ENCODE data around the gene NOBOX.

Gene NOBOX

GRCh38 chr7:144414815-144415214 is 11.3 kb upstream of the NOBOX start:
- no peaks in the 10 kb centered on the region for H3K4me1 ChIP-seq (ENCODE audit: control insufficient read depth, insufficient read depth, low read length)

GRCh38 chr7:144410441-144410840 is 6.9 kb upstream of the NOBOX start:
- Histone ChIP-seq H3K27me3 (ENCODE audit: control insufficient read depth, insufficient read depth, low read length) (peaks cover 3% of the 10 kb centered on the region), H3K9me3 (replicated peaks; ENCODE audit: low read length) (no peaks in the 10 kb centered on the region), H3K4me1 (ENCODE audit: control insufficient read depth, insufficient read depth, low read length) (no peaks in the 10 kb centered on the region), H3K4me2 (ENCODE audit: low read length) (no peak overlapping the region), H3K9ac (ENCODE audit: low read depth, low read length) (no peak overlapping the region), H3K36me3 (ENCODE audit: insufficient read depth, low read length) (no peaks in the 10 kb centered on the region), H3K4me3 (ENCODE audit: low read length) (no peak overlapping the region)

More at GRCh38 chr7:144414815-144415214, 11.3 kb upstream of the NOBOX start:
- no peak overlapping the region for H3K4me2 ChIP-seq (ENCODE audit: low read length)
- peaks cover 2% of the 10 kb centered on the region for H3K27me3 ChIP-seq (ENCODE audit: control insufficient read depth, insufficient read depth, low read length)
- H3K36me3 ChIP-seq (ENCODE audit: insufficient read depth, low read length): no peaks in the 10 kb centered on the region
- no peak overlapping the region for H3K9ac ChIP-seq (ENCODE audit: low read depth, low read length)
- H3K9me3 ChIP-seq (replicated peaks; ENCODE audit: low read length): no peaks in the 10 kb centered on the region
- no peak overlapping the region for H3K4me3 ChIP-seq (ENCODE audit: low read length)

GRCh38 chr7:144408121-144408520 is 4.6 kb upstream of the NOBOX start:
- Histone ChIP-seq H3K36me3 (ENCODE audit: insufficient read depth, low read length) (no peaks in the 10 kb centered on the region), H3K4me3 (ENCODE audit: low read length) (no peak overlapping the region), H3K9me3 (replicated peaks; ENCODE audit: low read length) (no peaks in the 10 kb centered on the region), H3K9ac (ENCODE audit: low read depth, low read length) (no peak overlapping the region), H3K27me3 (ENCODE audit: control insufficient read depth, insufficient read depth, low read length) (peaks cover 3% of the 10 kb centered on the region), H3K4me1 (ENCODE audit: control insufficient read depth, insufficient read depth, low read length) (no peaks in the 10 kb centered on the region), H3K4me2 (ENCODE audit: low read length) (no peak overlapping the region)

- H3K9ac ChIP-seq (ENCODE audit: low read depth, low read length): no peak overlapping the region
- H3K36me3 ChIP-seq (ENCODE audit: insufficient read depth, low read length): no peaks in the 10 kb centered on the region
- H3K4me2 ChIP-seq (ENCODE audit: low read length): no peak overlapping the region
- H3K9me3 ChIP-seq (replicated peaks; ENCODE audit: low read length): no peaks in the 10 kb centered on the region
- H3K27me3 ChIP-seq (ENCODE audit: control insufficient read depth, insufficient read depth, low read length): peaks cover 3% of the 10 kb centered on the region
- no peaks in the 10 kb centered on the region for H3K4me1 ChIP-seq (ENCODE audit: control insufficient read depth, insufficient read depth, low read length)
- no peak overlapping the region for H3K4me3 ChIP-seq (ENCODE audit: low read length)
Observed at GRCh38 chr7:144407266-144407931, 3.9 kb upstream of the NOBOX start.

GRCh38 chr7:144404946-144405345 is 1.5 kb upstream of the NOBOX start:
- no peaks in the 10 kb centered on the region for H3K9me3 ChIP-seq (replicated peaks; ENCODE audit: low read length)

GRCh38 chr7:144403102-144403501 is 391 bp downstream of the NOBOX start:
- Histone ChIP-seq H3K4me2 (ENCODE audit: low read length) (no peak overlapping the region), H3K9ac (ENCODE audit: low read depth, low read length) (no peak overlapping the region), H3K4me1 (ENCODE audit: control insufficient read depth, insufficient read depth, low read length) (no peaks in the 10 kb centered on the region)

More at GRCh38 chr7:144404946-144405345, 1.5 kb upstream of the NOBOX start:
- Histone ChIP-seq H3K4me2 (ENCODE audit: low read length) (no peak overlapping the region), H3K27me3 (ENCODE audit: control insufficient read depth, insufficient read depth, low read length) (peaks cover 2% of the 10 kb centered on the region), H3K4me1 (ENCODE audit: control insufficient read depth, insufficient read depth, low read length) (no peaks in the 10 kb centered on the region), H3K9ac (ENCODE audit: low read depth, low read length) (no peak overlapping the region), H3K36me3 (ENCODE audit: insufficient read depth, low read length) (no peaks in the 10 kb centered on the region), H3K4me3 (ENCODE audit: low read length) (no peak overlapping the region)

GRCh38 chr7:144401490-144401889 is 2.0 kb downstream of the NOBOX start:
- Histone ChIP-seq H3K4me3 (ENCODE audit: low read length) (no peak overlapping the region), H3K4me2 (ENCODE audit: low read length) (no peak overlapping the region), H3K4me1 (ENCODE audit: control insufficient read depth, insufficient read depth, low read length) (no peaks in the 10 kb centered on the region), H3K9ac (ENCODE audit: low read depth, low read length) (no peak overlapping the region), H3K36me3 (ENCODE audit: insufficient read depth, low read length) (no peaks in the 10 kb centered on the region), H3K27me3 (ENCODE audit: control insufficient read depth, insufficient read depth, low read length) (peaks cover 3% of the 10 kb centered on the region), H3K9me3 (replicated peaks; ENCODE audit: low read length) (no peaks in the 10 kb centered on the region)

More at GRCh38 chr7:144403102-144403501, 391 bp downstream of the NOBOX start:
- H3K36me3 ChIP-seq (ENCODE audit: insufficient read depth, low read length): no peaks in the 10 kb centered on the region
- H3K4me3 ChIP-seq (ENCODE audit: low read length): no peak overlapping the region
- H3K9me3 ChIP-seq (replicated peaks; ENCODE audit: low read length): no peaks in the 10 kb centered on the region
- no peaks in the 10 kb centered on the region for H3K27me3 ChIP-seq (ENCODE audit: control insufficient read depth, insufficient read depth, low read length)

GRCh38 chr7:144399946-144400345 is 3.5 kb downstream of the NOBOX start:
- Histone ChIP-seq H3K36me3 (ENCODE audit: insufficient read depth, low read length) (no peaks in the 10 kb centered on the region), H3K9me3 (replicated peaks; ENCODE audit: low read length) (no peaks in the 10 kb centered on the region), H3K4me3 (ENCODE audit: low read length) (no peak overlapping the region), H3K4me2 (ENCODE audit: low read length) (no peak overlapping the region), H3K27me3 (ENCODE audit: control insufficient read depth, insufficient read depth, low read length) (peaks cover 3% of the 10 kb centered on the region), H3K9ac (ENCODE audit: low read depth, low read length) (no peak overlapping the region), H3K4me1 (ENCODE audit: control insufficient read depth, insufficient read depth, low read length) (no peaks in the 10 kb centered on the region)

GRCh38 chr7:144398911-144399310 is 4.6 kb downstream of the NOBOX start:
- Histone ChIP-seq H3K4me1 (ENCODE audit: control insufficient read depth, insufficient read depth, low read length) (no peaks in the 10 kb centered on the region), H3K36me3 (ENCODE audit: insufficient read depth, low read length) (no peaks in the 10 kb centered on the region), H3K9ac (ENCODE audit: low read depth, low read length) (no peak overlapping the region), H3K27me3 (ENCODE audit: control insufficient read depth, insufficient read depth, low read length) (peaks cover 6% of the 10 kb centered on the region), H3K9me3 (replicated peaks; ENCODE audit: low read length) (no peaks in the 10 kb centered on the region), H3K4me2 (ENCODE audit: low read length) (no peak overlapping the region), H3K4me3 (ENCODE audit: low read length) (no peak overlapping the region)

GRCh38 chr7:144398291-144398690 is 5.2 kb downstream of the NOBOX start:
- Histone ChIP-seq H3K9me3 (replicated peaks; ENCODE audit: low read length) (no peaks in the 10 kb centered on the region), H3K4me2 (ENCODE audit: low read length) (no peak overlapping the region), H3K4me3 (ENCODE audit: low read length) (no peak overlapping the region), H3K27me3 (ENCODE audit: control insufficient read depth, insufficient read depth, low read length) (peaks cover 6% of the 10 kb centered on the region), H3K9ac (ENCODE audit: low read depth, low read length) (no peak overlapping the region), H3K4me1 (ENCODE audit: control insufficient read depth, insufficient read depth, low read length) (no peaks in the 10 kb centered on the region), H3K36me3 (ENCODE audit: insufficient read depth, low read length) (no peaks in the 10 kb centered on the region)

GRCh38 chr7:144397086-144397485 is 6.4 kb downstream of the NOBOX start:
- H3K4me2 ChIP-seq (ENCODE audit: low read length): no peak overlapping the region
- H3K9ac ChIP-seq (ENCODE audit: low read depth, low read length): no peak overlapping the region
- no peaks in the 10 kb centered on the region for H3K36me3 ChIP-seq (ENCODE audit: insufficient read depth, low read length)
- H3K27me3 ChIP-seq (ENCODE audit: control insufficient read depth, insufficient read depth, low read length): peaks cover 9% of the 10 kb centered on the region
- H3K4me1 ChIP-seq (ENCODE audit: control insufficient read depth, insufficient read depth, low read length): no peaks in the 10 kb centered on the region
- H3K9me3 ChIP-seq (replicated peaks; ENCODE audit: low read length): no peaks in the 10 kb centered on the region
- H3K4me3 ChIP-seq (ENCODE audit: low read length): no peak overlapping the region

GRCh38 chr7:144391823-144392255 is 11.7 kb downstream of the NOBOX start:
- H3K4me3 ChIP-seq (ENCODE audit: low read length): no peak overlapping the region
- H3K4me2 ChIP-seq (ENCODE audit: low read length): peak overlapping the region; percentile 53
- peaks cover 6% of the 10 kb centered on the region for H3K27me3 ChIP-seq (ENCODE audit: control insufficient read depth, insufficient read depth, low read length)
- no peaks in the 10 kb centered on the region for H3K36me3 ChIP-seq (ENCODE audit: insufficient read depth, low read length)
- no peaks in the 10 kb centered on the region for H3K4me1 ChIP-seq (ENCODE audit: control insufficient read depth, insufficient read depth, low read length)
- H3K9ac ChIP-seq (ENCODE audit: low read depth, low read length): no peak overlapping the region
- no peaks in the 10 kb centered on the region for H3K9me3 ChIP-seq (replicated peaks; ENCODE audit: low read length)

All from skeletal muscle satellite cell (primary cell).